HUES6 (cell line): ENCODE data around the gene ZDHHC14.
"Not testable (repeated sequence)": the region's sequence is repeated elsewhere in the genome, so short reads cannot be mapped to it uniquely, and the experiment has no call there.

Experiments used
- H3K27ac ChIP-seq: 2 replicates; pipeline ENCODE4 v1.7.0; 2013; ENCODE audit warnings: low read depth, mild to moderate bottlenecking, low read length, inconsistent platforms
- H3K27me3 ChIP-seq: 2 replicates; pipeline ENCODE4 v1.6.1; 2013; ENCODE audit warnings: low read length; ENCODE audit not compliant: control insufficient read depth, insufficient read depth
- H3K36me3 ChIP-seq: 2 replicates; pipeline ENCODE4 v1.6.1; 2013; ENCODE audit warnings: low read length; ENCODE audit not compliant: control insufficient read depth, insufficient read depth
- H3K4me1 ChIP-seq: 2 replicates; pipeline ENCODE4 v1.6.1; 2013; ENCODE audit warnings: low read length; ENCODE audit not compliant: control insufficient read depth, insufficient read depth
- H3K4me3 ChIP-seq: 2 replicates; pipeline ENCODE4 v1.5.1; 2013; ENCODE audit warnings: low read depth, low read length
- H3K9ac ChIP-seq: one replicate; pipeline ENCODE4 v1.6.1; 2013; ENCODE audit warnings: mild to moderate bottlenecking, low read length
- H3K9me3 ChIP-seq: 2 replicates; pipeline ENCODE4 v1.6.1; 2013; ENCODE audit warnings: low read depth, low read length; ENCODE audit not compliant: control insufficient read depth, insufficient read depth

The ZDHHC14 gene

DNA sequence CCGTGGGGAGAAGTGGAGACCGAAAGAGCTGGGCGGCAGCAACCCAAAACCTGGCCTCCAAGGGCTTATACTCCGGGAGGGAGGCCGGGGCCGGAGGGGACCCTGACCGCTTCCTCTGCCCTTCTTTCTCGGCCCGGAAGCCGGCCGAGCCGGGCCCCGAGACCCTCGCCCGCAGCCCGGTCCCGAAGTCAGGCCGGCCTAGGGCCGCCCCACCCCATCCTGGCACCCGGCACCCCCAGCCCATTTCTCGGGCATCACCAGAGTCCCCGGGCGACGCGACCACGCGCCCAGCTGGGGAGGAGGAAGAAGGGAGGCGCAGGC, 572 bp upstream of the ZDHHC14 start:
- Histone ChIP-seq H3K4me3 (peak overlapping the region; percentile 90), H3K9ac (peak overlapping the region; percentile 69), H3K27me3 (peaks cover 26% of the 10 kb centered on the region), H3K4me1 (peaks cover 13% of the 10 kb centered on the region), H3K9me3 (no peaks in the 10 kb centered on the region), H3K36me3 (no peaks in the 10 kb centered on the region), H3K27ac (peak overlapping the region; percentile 41; the same call in 1 of the 2 replicates)

DNA sequence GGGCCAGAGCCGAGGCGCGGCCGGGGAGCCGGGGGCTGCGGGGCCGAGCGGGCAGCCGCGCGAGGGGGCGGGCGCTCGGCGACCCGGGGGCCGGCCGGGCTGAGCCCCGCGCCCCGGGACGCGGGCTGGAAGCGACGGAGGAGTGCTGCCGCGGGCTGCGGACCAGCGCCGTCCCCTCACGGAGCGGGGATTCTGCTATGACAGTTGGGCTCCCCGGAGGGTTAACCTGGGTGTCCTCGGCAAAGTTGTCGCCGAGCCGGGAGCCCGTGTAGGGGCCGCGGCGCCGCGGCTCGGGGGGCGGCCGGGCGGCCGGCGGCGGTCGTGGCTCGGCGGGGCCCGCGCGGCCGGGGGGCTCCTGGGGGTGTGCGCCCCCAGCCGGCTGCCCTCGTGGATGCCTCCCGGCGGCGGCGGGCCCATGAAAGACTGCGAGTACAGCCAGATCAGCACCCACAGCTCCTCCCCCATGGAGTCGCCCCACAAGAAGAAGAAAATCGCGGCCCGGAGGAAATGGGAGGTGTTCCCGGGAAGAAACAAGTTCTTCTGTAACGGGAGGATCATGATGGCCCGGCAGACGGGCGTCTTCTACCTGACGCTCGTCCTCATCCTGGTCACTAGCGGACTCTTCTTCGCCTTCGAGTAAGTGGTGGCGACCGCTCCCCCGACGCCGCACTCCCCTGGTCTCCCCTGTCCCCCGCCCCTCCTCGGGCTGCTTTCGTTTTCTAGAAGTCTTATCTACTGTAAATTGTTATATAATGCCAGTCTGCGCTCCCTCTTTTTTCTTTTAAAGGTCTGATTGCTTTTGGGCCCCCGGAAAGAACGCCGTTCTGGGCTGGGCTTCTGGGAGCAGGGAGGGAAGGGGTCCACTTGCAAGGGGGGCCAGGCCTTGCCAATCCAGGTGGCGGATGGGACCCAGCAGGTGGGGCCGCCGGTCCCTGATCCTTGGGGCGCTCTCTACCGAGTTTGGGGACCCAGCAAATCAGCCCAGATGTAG, 936 bp downstream of the ZDHHC14 start:
- Histone ChIP-seq H3K4me3 (peak overlapping the region; percentile 90), H3K4me1 (peaks cover 11% of the 10 kb centered on the region), H3K9ac (peak overlapping the region; percentile 18), H3K27ac (no peak overlapping the region), H3K9me3 (no peaks in the 10 kb centered on the region), H3K36me3 (no peaks in the 10 kb centered on the region), H3K27me3 (peaks cover 21% of the 10 kb centered on the region)

DNA sequence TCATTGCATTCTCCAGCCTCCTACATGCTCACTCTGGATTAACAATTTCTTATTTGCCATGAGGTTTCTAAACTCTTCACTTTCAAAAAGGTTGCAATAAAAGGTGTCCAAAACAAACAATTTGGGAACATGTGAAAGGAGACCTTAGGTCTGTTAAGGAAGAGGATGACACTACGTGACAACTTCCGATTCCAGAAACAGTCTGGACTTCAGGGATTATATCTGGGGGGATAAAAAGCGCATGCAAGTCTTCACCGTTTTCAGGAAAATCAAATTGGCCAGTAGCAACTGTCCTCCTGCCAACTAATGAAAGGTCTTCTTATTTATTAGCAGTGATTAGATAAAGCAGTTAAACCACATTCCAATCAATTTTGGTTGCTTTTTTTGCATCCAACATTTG, 1.8 kb downstream of the ZDHHC14 start:
- H3K9me3 ChIP-seq = no peaks in the 10 kb centered on the region
- H3K9ac ChIP-seq = no peak overlapping the region
- H3K27ac ChIP-seq = no peak overlapping the region
- H3K4me1 ChIP-seq = peaks cover 11% of the 10 kb centered on the region
- H3K36me3 ChIP-seq = no peaks in the 10 kb centered on the region
- peak overlapping the region; percentile 90 for H3K4me3 ChIP-seq
- H3K27me3 ChIP-seq = peaks cover 21% of the 10 kb centered on the region

DNA sequence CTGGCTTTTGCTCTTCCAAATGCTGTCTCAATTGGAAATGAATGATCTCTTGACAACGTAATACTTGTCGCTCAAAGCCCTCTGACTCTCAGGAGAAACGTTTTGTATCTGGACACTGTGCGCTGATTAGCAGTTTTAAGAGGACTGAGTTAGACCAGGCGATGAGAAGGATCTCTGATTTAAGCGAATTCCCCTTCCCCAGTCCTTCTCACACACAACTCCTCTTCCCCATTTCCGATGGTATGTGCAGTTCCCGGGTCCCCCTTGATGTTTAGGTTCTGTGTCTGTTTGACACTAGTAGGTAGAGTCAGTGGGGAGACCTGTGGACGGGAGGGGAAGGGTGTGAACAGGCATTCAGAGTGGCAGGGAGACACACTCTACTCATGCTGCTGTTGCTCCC, 2.5 kb downstream of the ZDHHC14 start:
- Histone ChIP-seq H3K4me3 (no peak overlapping the region), H3K9ac (no peak overlapping the region)

DNA sequence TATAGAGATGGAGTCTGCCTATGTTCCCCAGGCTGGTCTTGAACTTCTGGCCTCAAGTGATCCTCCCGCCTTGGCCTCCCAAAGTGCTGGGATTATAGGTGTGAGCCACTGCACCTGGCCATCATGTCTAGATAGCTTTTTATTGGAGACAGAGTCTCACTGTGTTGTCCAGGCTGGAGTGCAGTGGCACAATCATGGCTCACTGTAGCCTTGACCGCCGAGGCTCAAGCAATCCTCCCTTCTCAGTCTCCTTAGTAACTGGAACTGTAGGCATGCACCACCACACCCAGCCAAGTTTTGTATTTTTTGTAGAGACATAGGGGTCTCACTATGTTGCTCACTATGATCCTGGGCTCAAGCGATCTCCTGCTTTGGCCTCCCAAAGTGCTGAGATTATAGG, 4.0 kb downstream of the ZDHHC14 start:
- not testable (repeated sequence) for H3K9ac ChIP-seq, H3K27ac ChIP-seq, H3K36me3 ChIP-seq, H3K4me3 ChIP-seq
- Histone ChIP-seq H3K4me1 (peaks cover 11% of the 10 kb centered on the region), H3K9me3 (peaks cover 12% of the 10 kb centered on the region; the same call in 1 of the 2 replicates), H3K27me3 (peaks cover 21% of the 10 kb centered on the region)

More for the DNA sequence above, 2.5 kb downstream of the ZDHHC14 start:
- Histone ChIP-seq H3K36me3 (no peaks in the 10 kb centered on the region), H3K27me3 (peaks cover 21% of the 10 kb centered on the region), H3K27ac (no peak overlapping the region), H3K4me1 (peaks cover 11% of the 10 kb centered on the region), H3K9me3 (no peaks in the 10 kb centered on the region)

DNA sequence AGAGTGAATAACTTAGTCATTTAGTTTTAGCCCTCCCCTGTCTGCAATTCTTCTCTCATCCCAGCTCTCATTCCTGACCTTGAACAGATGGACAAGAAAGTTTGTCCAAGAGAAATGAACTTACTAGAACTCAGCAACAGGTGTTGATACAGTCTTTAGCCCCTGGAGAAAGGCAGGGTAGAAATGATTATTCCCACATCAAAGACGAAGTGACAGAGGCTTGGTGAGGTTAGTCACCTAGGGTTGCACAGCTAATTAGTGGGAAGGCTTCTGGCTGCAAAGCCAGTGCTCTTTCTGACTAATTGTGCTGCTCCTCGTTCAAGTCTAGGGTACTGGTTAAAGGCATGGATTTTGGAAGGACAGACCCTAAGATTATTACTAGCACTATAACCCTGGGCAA, 4.5 kb downstream of the ZDHHC14 start:
- Histone ChIP-seq H3K27ac (no peak overlapping the region), H3K9ac (no peak overlapping the region), H3K36me3 (no peaks in the 10 kb centered on the region), H3K27me3 (peaks cover 21% of the 10 kb centered on the region), H3K9me3 (peaks cover 16% of the 10 kb centered on the region; the same call in 1 of the 2 replicates), H3K4me3 (no peak overlapping the region), H3K4me1 (peaks cover 11% of the 10 kb centered on the region)

DNA sequence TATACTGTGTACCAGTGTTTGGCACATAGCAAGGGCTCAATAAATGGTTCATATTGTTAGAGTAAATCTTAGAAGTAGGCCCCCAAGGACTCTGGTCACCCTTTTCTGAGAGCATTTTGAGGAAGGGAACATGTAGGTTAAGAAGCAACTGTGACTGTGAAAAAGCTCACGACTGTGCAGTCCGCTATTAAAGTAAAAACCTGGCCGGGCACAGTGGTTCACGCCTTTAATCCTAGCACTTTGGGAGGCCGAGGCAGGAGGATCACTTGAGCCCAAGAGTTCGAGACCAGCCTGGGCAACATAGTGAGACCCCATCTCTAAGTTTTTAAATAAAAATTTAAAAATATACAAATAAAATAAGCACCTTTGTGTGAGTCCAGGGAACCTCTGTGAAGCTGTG, 5.0 kb downstream of the ZDHHC14 start:
- Histone ChIP-seq H3K27ac (no peak overlapping the region), H3K4me1 (peaks cover 11% of the 10 kb centered on the region), H3K9me3 (peaks cover 22% of the 10 kb centered on the region; the same call in 1 of the 2 replicates)

DNA sequence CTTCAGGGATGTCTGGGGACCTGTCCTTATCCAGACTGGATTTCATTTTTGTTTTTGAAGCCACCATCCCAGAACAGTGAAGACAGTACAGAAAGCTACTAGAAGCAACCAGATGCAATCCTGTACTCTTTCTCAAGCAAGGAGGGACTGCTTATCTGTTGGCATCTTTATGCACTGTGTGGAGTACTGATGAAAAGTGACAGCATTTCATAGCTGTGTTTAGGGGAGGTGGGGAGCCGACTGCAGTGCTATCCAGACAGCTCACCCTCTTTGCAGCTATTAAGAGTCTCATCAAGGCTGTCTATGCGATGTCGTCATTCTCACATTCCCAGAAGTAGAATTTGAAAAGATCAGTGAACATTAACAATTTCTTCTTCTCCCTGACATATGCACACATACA, 5.5 kb downstream of the ZDHHC14 start:
- Histone ChIP-seq H3K4me3 (no peak overlapping the region), H3K27ac (no peak overlapping the region), H3K27me3 (peaks cover 21% of the 10 kb centered on the region), H3K9ac (no peak overlapping the region), H3K9me3 (peaks cover 26% of the 10 kb centered on the region), H3K4me1 (peaks cover 11% of the 10 kb centered on the region), H3K36me3 (no peaks in the 10 kb centered on the region)

More for the DNA sequence above, 5.0 kb downstream of the ZDHHC14 start:
- Histone ChIP-seq H3K4me3 (no peak overlapping the region), H3K27me3 (peaks cover 21% of the 10 kb centered on the region), H3K36me3 (no peaks in the 10 kb centered on the region), H3K9ac (no peak overlapping the region)

DNA sequence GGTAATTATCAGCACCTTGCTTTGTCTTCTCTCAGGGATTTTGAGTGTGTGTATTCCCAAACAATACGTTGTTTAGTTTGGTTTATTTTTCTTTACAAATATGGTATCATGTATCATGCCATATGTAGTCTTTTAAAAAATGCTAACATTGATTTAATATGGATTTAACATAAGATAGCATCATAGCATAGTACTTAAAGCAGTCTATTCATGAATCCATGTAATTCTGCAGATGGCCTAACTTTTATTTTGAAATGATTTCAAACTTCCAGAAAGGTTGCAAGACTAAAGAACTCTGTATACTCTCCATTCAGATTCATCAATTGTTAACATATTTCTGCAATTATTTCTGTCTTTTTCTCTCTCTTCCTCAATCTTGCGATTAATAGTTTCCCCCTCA, 7.9 kb downstream of the ZDHHC14 start:
- H3K27ac ChIP-seq = no peak overlapping the region
- H3K27me3 ChIP-seq = peaks cover under 1% of the 10 kb centered on the region
- H3K36me3 ChIP-seq = no peaks in the 10 kb centered on the region
- peaks cover 36% of the 10 kb centered on the region for H3K9me3 ChIP-seq
- H3K9ac ChIP-seq = no peak overlapping the region
- no peaks in the 10 kb centered on the region for H3K4me1 ChIP-seq
- H3K4me3 ChIP-seq = no peak overlapping the region

DNA sequence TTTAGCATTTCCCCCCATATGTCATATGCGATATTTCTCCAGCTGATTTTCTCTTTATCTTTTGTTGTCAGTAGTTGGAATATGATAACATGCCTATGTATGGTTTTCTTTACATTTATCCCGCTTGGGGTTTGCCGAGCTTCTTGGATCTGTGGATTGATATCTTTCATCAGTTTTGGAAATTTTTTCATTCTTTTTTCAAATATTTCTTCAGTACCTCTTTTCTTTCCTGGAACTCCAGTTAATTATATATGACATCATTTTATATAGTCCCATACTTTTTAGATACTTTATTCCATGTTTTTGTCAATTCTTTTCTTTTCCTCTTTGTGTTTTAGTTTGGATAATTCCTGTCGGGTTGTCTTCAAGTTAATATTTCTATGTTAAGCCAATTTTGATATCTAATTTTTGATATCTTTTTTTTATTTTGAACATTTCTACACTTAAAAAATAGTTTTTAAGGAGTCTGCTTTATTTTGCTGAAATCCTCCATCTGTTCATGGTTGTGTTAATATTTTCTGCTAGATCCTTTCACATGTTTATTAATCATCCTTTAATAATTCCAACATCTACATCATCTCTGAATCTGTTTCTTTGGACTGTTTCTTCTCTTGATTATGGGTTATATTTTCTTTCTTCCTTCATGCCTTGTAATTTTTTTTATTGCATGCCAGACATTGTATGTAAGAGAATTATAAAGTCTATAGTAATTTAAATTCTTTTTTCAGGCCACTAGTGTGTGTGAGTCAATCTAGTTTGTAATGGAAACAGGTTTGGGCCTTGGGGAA, 9.5 kb downstream of the ZDHHC14 start:
- Histone ChIP-seq H3K4me1 (no peaks in the 10 kb centered on the region), H3K9ac (no peak overlapping the region), H3K27me3 (no peaks in the 10 kb centered on the region), H3K36me3 (no peaks in the 10 kb centered on the region), H3K27ac (no peak overlapping the region), H3K9me3 (peaks cover 36% of the 10 kb centered on the region), H3K4me3 (no peak overlapping the region)
